B cell (primary cell): ENCODE measurements around the gene CLEC2A.

ENCODE experiments used
- EZH2 ChIP-seq: IDR thresholded peaks from 2 replicates; pipeline ENCODE4 v1.6.1; 2012; ENCODE audit warnings: borderline replicate concordance, low read depth, mild to moderate bottlenecking, moderate library complexity, low read length; ENCODE audit not compliant: insufficient read depth, poor library complexity, severe bottlenecking
- TF ChIP-seq, protein P1 (sequence below): fragments of 200-600 bp; IDR thresholded peaks from one replicate; pipeline ENCODE4 v1.8.0; 2022; ENCODE audit warnings: antibody characterized with exemption, mild to moderate bottlenecking

DNA sequence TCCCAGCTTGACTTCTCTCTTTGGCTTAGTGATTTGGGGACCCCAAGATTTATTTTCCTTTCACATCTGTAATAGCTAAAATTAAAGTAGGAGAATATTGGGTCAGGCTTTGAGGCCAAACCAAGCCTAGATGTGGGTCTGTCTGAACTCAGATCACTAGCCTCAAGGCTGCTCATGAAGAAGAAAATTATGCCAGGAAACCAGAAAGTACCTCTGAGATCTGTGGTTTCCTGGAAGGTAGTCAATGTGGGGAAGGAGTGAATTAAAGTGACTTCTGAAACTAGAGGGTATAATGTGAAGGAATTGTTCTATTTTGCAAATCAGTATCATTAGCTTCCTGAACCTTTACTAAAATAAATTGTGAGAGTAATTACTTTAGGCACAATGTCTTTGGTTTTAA, 25.7 kb upstream of the CLEC2A start:
- TF ChIP-seq, protein P1, sequence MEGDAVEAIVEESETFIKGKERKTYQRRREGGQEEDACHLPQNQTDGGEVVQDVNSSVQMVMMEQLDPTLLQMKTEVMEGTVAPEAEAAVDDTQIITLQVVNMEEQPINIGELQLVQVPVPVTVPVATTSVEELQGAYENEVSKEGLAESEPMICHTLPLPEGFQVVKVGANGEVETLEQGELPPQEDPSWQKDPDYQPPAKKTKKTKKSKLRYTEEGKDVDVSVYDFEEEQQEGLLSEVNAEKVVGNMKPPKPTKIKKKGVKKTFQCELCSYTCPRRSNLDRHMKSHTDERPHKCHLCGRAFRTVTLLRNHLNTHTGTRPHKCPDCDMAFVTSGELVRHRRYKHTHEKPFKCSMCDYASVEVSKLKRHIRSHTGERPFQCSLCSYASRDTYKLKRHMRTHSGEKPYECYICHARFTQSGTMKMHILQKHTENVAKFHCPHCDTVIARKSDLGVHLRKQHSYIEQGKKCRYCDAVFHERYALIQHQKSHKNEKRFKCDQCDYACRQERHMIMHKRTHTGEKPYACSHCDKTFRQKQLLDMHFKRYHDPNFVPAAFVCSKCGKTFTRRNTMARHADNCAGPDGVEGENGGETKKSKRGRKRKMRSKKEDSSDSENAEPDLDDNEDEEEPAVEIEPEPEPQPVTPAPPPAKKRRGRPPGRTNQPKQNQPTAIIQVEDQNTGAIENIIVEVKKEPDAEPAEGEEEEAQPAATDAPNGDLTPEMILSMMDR: no peak
- TF ChIP-seq EZH2: no peak
